Peyer's patch (tissue), 4 donors: ENCODE measurements around the gene NNMT. TPM values are rescaled to one million over a fixed set of nuclear protein-coding genes. Genes with fewer than 3 reads are reported as not detected.

Source experiments
- DNase-seq, 3 donors: peaks; one replicate each; pipeline ENCODE4 v3.0.0-alpha.2; 2017 to 2019
- H3K27ac ChIP-seq, 4 donors: fragments of 200-600 bp; sonication (generic); one replicate each; pipeline ENCODE4 v1.5.1; 2016 to 2019
- H3K27me3 ChIP-seq, 2 donors: fragments of 200-600 bp; sonication (generic); one replicate each; pipeline ENCODE4 v1.5.1; 2019
- H3K36me3 ChIP-seq, 3 donors: fragments of 200-600 bp; sonication (generic); one replicate each; pipeline ENCODE4 v1.5.1; 2016 to 2019
- H3K4me1 ChIP-seq, 4 donors: fragments of 200-600 bp; sonication (generic); one replicate each; pipeline ENCODE4 v1.5.1; 2016 to 2019
- H3K4me3 ChIP-seq, 4 donors: fragments of 200-600 bp; sonication (generic); 1 replicate in 3 of 4; 2 replicates in 1 of 4; pipeline ENCODE4 v1.5.1; 2016 to 2019; ENCODE audit warnings: mild to moderate bottlenecking in 1 of 4
- H3K9me3 ChIP-seq, 4 donors: fragments of 200-600 bp; sonication (generic); one replicate each; pipeline ENCODE4 v1.5.1; 2016 to 2019; ENCODE audit warnings: mild to moderate bottlenecking in 1 of 4
- POLR2A ChIP-seq, 2 donors: fragments of 450-650 bp; IDR thresholded peaks; one replicate each; pipeline ENCODE4 v1.5.1; 2017; ENCODE audit warnings: antibody characterized with exemption in 2 of 2, mild to moderate bottlenecking in 2 of 2, moderate library complexity in 2 of 2
- total RNA-seq, 4 donors: library from RNA; depleted of rRNA; stranded (reverse); fragments of >200 nt; gene quantifications; one replicate each; pipeline ENCODE4 v1.1.0, GENCODE V29; 2016
- TF ChIP-seq, protein P1 (sequence below), 6 experiments: fragments of 450-650 bp in 4 of 6; fragments of 200-600 bp in 2 of 6; sonication (generic) in 1 of 6; IDR thresholded peaks; one replicate each; pipeline ENCODE4 v1.5.1; 2017 to 2019; ENCODE audit warnings: antibody characterized with exemption in 6 of 6, mild to moderate bottlenecking in 3 of 6, moderate library complexity in 1 of 6

The NNMT gene
- total RNA-seq, 4 donors from 2014 or later: 43.6 to 413 (median 187) TPM

DNA sequence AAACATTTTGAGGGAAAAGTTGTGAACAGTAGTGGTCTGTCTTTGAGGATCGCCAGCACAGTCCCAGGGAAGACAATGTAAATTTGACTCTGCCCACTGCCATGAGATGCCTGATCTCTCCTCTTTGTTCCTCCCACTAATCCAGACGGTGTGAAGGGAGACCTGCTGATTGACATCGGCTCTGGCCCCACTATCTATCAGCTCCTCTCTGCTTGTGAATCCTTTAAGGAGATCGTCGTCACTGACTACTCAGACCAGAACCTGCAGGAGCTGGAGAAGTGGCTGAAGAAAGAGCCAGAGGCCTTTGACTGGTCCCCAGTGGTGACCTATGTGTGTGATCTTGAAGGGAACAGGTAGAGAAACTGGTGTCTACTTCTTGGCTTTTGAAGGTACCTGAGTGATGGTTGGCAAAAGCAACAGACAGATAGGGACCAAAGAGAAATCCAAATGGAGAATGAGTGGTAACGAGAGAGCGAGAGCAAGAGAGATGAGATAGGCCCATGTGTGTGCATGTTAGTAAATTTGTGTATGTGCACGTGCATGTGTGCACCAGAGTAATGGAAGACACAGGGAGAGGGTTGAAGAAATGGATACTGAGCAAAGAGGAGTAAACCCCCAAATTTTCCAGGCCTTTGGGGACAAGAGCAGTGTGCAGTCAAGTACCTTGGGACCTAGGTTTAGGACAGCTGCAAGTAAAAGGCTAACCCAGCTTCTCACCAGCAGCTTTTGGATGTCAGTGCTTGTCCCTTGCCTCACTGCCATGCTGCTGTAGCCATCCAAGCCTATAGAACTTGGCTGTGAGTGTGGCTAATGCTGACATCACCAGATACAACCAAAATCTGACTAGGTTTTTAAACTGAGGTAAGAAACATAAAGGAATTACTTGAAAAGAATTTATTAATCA is 1.9 kb downstream of the NNMT start:
- no peaks in the 10 kb centered on the region for H3K36me3 ChIP-seq
- H3K4me1 ChIP-seq: no peaks in the 10 kb centered on the region
- no peaks in the 10 kb centered on the region for H3K9me3 ChIP-seq
- TF ChIP-seq, protein P1, sequence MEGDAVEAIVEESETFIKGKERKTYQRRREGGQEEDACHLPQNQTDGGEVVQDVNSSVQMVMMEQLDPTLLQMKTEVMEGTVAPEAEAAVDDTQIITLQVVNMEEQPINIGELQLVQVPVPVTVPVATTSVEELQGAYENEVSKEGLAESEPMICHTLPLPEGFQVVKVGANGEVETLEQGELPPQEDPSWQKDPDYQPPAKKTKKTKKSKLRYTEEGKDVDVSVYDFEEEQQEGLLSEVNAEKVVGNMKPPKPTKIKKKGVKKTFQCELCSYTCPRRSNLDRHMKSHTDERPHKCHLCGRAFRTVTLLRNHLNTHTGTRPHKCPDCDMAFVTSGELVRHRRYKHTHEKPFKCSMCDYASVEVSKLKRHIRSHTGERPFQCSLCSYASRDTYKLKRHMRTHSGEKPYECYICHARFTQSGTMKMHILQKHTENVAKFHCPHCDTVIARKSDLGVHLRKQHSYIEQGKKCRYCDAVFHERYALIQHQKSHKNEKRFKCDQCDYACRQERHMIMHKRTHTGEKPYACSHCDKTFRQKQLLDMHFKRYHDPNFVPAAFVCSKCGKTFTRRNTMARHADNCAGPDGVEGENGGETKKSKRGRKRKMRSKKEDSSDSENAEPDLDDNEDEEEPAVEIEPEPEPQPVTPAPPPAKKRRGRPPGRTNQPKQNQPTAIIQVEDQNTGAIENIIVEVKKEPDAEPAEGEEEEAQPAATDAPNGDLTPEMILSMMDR (IDR thresholded peaks at IDR 0.05): no peak
- no peak for TF ChIP-seq POLR2A (IDR thresholded peaks at IDR 0.05)
- DNase-seq: no peak
- H3K27me3 ChIP-seq: no peaks in the 10 kb centered on the region
- peak overlapping the region; percentile 55 to 88 (median 70) for H3K27ac ChIP-seq
- H3K4me3 ChIP-seq: peak overlapping the region; percentile 13 to 46 (median 36)

DNA sequence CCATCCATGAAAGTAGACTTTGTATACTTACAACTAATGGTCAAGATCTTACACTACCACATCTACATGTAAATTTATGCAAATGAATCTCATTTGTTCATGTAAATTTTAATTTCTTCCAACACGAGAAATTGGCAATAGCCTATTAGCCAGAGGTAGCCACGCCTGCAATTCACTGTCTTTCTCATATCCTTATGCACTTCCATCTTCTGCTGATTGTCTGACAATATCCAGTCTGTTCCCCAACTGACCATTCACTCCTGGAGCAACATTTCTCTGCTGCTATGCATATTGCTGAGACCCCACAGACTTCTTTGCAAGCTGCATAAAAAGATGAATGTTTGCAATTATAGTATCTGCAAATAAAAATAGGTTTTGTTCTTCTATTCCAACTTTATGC is 2.5 kb downstream of the NNMT start:
- Histone ChIP-seq H3K4me1 (no peaks in the 10 kb centered on the region), H3K27ac (peak overlapping the region in 2 of 4 donors; percentile 68 to 71), H3K36me3 (no peaks in the 10 kb centered on the region), H3K27me3 (no peaks in the 10 kb centered on the region), H3K4me3 (peak overlapping the region; percentile 13 to 46 (median 36)), H3K9me3 (no peaks in the 10 kb centered on the region)
- TF ChIP-seq, protein P1 (IDR thresholded peaks at IDR 0.05): no peak
- no peak for TF ChIP-seq POLR2A (IDR thresholded peaks at IDR 0.05)
- DNase-seq: no peak

DNA sequence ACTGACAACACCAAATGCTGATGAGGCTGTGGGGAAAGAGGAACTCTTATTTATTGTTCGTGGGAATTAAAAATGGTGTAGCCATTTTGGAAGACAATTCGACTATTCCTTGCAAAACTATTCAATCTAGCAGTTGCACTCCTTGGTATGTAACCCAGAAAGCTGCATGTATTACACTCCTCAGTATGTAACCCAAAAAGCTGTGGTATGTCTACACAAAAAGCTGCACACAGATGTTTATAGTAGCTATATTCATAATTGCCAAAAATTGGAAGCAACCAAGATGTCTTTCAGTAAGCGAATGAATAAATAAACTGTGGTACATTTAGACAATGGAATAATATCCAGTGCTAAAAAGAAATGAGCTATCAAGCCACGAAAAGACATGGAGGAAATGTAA is 4.9 kb downstream of the NNMT start:
- H3K27me3 ChIP-seq: no peaks in the 10 kb centered on the region
- DNase-seq: no peak
- peak overlapping the region in 1 of 4 donors; percentile 15 for H3K4me3 ChIP-seq
- TF ChIP-seq POLR2A (IDR thresholded peaks at IDR 0.05): no peak
- TF ChIP-seq, protein P1 (IDR thresholded peaks at IDR 0.05): no peak
- H3K27ac ChIP-seq: no peak overlapping the region
- H3K4me1 ChIP-seq: no peaks in the 10 kb centered on the region
- H3K36me3 ChIP-seq: no peaks in the 10 kb centered on the region
- H3K9me3 ChIP-seq: no peaks in the 10 kb centered on the region

DNA sequence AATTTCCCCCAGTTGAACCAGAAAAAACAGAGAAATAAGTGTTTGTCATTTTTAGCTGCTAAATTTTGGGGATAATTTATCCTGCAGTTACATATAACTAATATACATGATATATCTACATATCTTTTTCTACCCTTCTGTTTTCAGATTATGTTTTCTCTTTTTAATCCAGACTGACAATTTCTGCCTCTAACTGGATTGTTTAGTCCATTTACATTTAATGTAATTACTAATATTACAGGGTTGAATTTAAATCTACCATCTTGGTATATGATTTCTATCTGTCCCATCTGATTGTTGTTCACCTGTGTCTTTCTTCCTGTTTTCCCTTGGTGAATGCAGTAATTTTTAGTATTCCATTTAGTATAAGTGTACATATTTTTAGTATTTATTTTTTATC is 5.7 kb downstream of the NNMT start:
- H3K4me3 ChIP-seq: no peak overlapping the region
- no peak for DNase-seq
- no peak overlapping the region for H3K27ac ChIP-seq
- no peaks in the 10 kb centered on the region for H3K36me3 ChIP-seq
- H3K4me1 ChIP-seq: no peaks in the 10 kb centered on the region
- TF ChIP-seq, protein P1 (IDR thresholded peaks at IDR 0.05): no peak
- no peak for TF ChIP-seq POLR2A (IDR thresholded peaks at IDR 0.05)
- no peaks in the 10 kb centered on the region for H3K27me3 ChIP-seq
- no peaks in the 10 kb centered on the region for H3K9me3 ChIP-seq

DNA sequence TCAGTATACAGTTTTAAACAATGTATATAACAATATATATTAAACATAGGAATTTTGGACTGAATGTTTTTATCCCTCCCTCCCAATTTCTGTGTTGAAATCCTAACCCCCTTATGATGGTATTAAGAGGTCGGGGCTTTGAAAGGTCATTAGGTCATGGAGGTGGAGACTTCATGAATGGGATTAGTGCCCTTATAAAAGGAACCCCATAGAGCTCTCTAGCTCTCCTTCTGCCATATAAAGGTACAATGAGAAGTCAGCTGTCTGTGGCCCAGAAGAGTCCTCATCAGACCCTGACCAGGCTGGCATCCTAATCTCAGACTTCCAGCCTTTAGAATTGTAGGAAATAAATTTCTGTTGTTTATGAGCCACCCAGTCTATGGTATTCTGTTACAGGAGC is 6.5 kb downstream of the NNMT start:
- TF ChIP-seq POLR2A (IDR thresholded peaks at IDR 0.05): no peak
- TF ChIP-seq, protein P1 (IDR thresholded peaks at IDR 0.05): no peak
- no peaks in the 10 kb centered on the region for H3K27me3 ChIP-seq
- H3K36me3 ChIP-seq: no peaks in the 10 kb centered on the region
- no peak for DNase-seq
- no peaks in the 10 kb centered on the region for H3K4me1 ChIP-seq
- no peak overlapping the region for H3K27ac ChIP-seq
- H3K9me3 ChIP-seq: no peaks in the 10 kb centered on the region
- H3K4me3 ChIP-seq: no peak overlapping the region
